ENCODE results near the gene DCAF6. TPM values are rescaled to one million over a fixed set of nuclear protein-coding genes. Genes with fewer than 3 reads are reported as not detected.

The DCAF6 gene
- total RNA-seq, 4 donors from 2014 or later = 99.6 to 137 (median 115) TPM

DNA sequence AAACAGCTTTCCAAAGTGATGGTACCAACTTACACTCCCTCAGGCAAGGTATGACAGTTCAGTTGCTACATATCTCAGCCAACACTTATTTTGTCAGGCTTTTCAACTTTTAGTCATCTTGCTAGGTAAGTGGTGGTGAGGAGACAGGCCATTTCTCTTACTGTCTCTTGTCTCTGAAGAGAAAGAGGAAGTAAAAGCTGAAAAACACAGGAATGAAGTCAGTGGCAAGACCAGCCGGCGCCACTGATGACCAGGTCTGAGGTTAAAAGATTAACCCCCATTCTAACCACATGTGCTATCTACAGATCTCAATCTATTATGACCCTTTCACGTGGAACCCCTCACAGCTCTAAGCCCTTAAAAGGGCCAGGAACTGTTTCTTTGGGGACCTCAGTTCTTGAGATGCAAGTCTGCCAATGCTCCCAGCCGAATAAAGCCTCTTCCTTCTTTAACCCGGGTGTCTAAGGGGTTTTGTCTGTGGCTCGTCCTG lies 26.7 kb upstream of the DCAF6 start:
- Histone ChIP-seq H3K27ac (no peak overlapping the region), H3K27me3 (no peaks in the 10 kb centered on the region), H3K36me3 (peaks cover 0 to 5% of the 10 kb centered on the region in 2 donors), H3K9me3 (no peaks in the 10 kb centered on the region), H3K4me1 (peaks cover 0 to 25% (median 0%) of the 10 kb centered on the region in 3 donors), H3K4me3 (no peak overlapping the region)
- WGBS, 2 donors (ENCODE audit: low coverage in 1 of 2) = 83 to 84% methylated on average over 1 to 6 of the region's 6 CpGs
- ATAC-seq = no peak
- no peak for TF ChIP-seq POLR2AphosphoS5 (IDR thresholded peaks at IDR 0.05)
- TF ChIP-seq POLR2A (IDR thresholded peaks at IDR 0.05) = no peak
- TF ChIP-seq EP300 (IDR thresholded peaks at IDR 0.05) = no peak
- TF ChIP-seq, protein P1, sequence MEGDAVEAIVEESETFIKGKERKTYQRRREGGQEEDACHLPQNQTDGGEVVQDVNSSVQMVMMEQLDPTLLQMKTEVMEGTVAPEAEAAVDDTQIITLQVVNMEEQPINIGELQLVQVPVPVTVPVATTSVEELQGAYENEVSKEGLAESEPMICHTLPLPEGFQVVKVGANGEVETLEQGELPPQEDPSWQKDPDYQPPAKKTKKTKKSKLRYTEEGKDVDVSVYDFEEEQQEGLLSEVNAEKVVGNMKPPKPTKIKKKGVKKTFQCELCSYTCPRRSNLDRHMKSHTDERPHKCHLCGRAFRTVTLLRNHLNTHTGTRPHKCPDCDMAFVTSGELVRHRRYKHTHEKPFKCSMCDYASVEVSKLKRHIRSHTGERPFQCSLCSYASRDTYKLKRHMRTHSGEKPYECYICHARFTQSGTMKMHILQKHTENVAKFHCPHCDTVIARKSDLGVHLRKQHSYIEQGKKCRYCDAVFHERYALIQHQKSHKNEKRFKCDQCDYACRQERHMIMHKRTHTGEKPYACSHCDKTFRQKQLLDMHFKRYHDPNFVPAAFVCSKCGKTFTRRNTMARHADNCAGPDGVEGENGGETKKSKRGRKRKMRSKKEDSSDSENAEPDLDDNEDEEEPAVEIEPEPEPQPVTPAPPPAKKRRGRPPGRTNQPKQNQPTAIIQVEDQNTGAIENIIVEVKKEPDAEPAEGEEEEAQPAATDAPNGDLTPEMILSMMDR (IDR thresholded peaks at IDR 0.05) = no peak

DNA sequence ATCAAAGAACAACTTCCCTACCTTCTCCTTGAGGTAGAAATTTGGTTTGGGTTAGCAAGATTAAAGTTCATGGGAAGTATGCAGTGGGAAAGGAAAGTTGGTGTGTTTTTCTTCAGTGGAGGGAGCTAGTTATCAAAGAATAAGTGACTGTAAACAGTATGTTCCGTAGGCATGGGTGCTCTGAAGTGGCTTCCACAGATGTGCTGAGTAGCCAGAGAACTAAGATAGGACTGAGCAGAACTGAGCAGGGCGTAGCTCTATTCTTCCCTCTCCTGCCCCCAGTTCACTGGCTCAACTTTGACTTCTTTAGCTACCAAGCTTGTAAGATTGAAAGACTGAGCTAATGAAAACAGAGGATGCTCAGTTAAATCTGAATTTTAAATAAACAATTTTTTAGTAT lies 26.0 kb upstream of the DCAF6 start:
- peaks cover 0 to 28% (median 0%) of the 10 kb centered on the region in 3 donors for H3K4me1 ChIP-seq
- H3K4me3 ChIP-seq = no peak overlapping the region
- no peaks in the 10 kb centered on the region for H3K9me3 ChIP-seq
- peaks cover 0 to 5% of the 10 kb centered on the region in 2 donors for H3K36me3 ChIP-seq
- WGBS, 2 donors (ENCODE audit: low coverage in 1 of 2) = 47 to 63% methylated on average over 2 of the region's 2 CpGs
- no peaks in the 10 kb centered on the region for H3K27me3 ChIP-seq
- no peak overlapping the region for H3K27ac ChIP-seq
- no peak for ATAC-seq
- TF ChIP-seq POLR2AphosphoS5 (IDR thresholded peaks at IDR 0.05) (no peak), POLR2A (IDR thresholded peaks at IDR 0.05) (no peak)
- TF ChIP-seq, protein P1 (IDR thresholded peaks at IDR 0.05) = no peak

DNA sequence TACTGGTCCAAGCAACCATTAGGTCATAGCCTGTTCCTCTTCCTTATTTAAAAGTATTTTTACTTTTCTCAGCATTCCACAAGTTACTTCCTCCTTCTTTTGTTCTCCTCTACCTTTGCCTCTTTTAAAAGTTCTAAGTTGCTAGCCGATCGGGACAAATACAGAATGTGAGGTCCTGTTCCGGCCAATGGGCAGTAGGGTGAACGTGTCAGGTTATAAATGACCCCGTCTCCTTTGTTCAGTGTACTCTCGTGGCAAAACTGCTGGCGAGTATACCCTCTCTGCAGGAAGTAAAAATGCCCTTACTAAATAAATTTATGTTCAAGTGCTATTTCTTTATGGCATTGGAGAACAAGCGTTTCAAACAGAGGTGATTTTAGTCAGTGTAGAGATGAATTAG lies 25.1 kb upstream of the DCAF6 start:
- peaks cover 0 to 12% of the 10 kb centered on the region in 2 donors for H3K36me3 ChIP-seq

DNA sequence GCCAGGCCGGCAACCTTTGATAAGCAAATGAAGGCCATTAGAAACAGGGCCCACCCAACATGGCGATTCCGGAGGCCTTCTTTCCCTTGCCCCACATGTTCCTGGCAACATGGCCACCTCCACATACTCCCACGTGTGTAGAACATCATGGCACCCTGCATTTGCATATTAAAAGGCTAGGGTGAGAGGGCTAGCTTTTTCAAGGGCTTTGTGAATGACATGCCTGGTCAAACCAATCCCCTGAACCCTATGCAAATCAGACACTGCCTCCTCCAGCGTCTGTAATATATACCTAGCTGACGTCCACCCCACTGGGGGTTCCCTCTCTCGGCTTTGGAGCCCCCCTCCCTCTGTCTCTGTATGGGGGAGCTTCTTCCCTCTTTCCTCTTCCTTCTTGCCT lies 24.2 kb upstream of the DCAF6 start:
- 72 to 81% methylated on average over 7 of the region's 7 CpGs for WGBS, 2 donors (ENCODE audit: low coverage in 1 of 2)
- Histone ChIP-seq H3K4me1 (peaks cover 0 to 28% (median 0%) of the 10 kb centered on the region in 3 donors), H3K36me3 (peaks cover 0 to 21% of the 10 kb centered on the region in 2 donors), H3K9me3 (no peaks in the 10 kb centered on the region), H3K4me3 (no peak overlapping the region), H3K27ac (no peak overlapping the region), H3K27me3 (no peaks in the 10 kb centered on the region)
- no peak for TF ChIP-seq POLR2A (IDR thresholded peaks at IDR 0.05)
- TF ChIP-seq EP300 (IDR thresholded peaks at IDR 0.05) = no peak
- TF ChIP-seq, protein P1 (IDR thresholded peaks at IDR 0.05) = no peak
- ATAC-seq = no peak

More for the DNA sequence above, 25.1 kb upstream of the DCAF6 start:
- Histone ChIP-seq H3K9me3 (no peaks in the 10 kb centered on the region), H3K4me3 (no peak overlapping the region), H3K4me1 (peaks cover 0 to 28% (median 0%) of the 10 kb centered on the region in 3 donors), H3K27me3 (no peaks in the 10 kb centered on the region), H3K27ac (peak overlapping the region in 1 of 4 donors; percentile 26)
- ATAC-seq = no peak
- TF ChIP-seq, protein P1 (IDR thresholded peaks at IDR 0.05) = no peak
- TF ChIP-seq EP300 (IDR thresholded peaks at IDR 0.05) = no peak
- no peak for TF ChIP-seq POLR2AphosphoS5 (IDR thresholded peaks at IDR 0.05)
- WGBS, 2 donors (ENCODE audit: low coverage in 1 of 2) = 66 to 70% methylated on average over 8 of the region's 8 CpGs

DNA sequence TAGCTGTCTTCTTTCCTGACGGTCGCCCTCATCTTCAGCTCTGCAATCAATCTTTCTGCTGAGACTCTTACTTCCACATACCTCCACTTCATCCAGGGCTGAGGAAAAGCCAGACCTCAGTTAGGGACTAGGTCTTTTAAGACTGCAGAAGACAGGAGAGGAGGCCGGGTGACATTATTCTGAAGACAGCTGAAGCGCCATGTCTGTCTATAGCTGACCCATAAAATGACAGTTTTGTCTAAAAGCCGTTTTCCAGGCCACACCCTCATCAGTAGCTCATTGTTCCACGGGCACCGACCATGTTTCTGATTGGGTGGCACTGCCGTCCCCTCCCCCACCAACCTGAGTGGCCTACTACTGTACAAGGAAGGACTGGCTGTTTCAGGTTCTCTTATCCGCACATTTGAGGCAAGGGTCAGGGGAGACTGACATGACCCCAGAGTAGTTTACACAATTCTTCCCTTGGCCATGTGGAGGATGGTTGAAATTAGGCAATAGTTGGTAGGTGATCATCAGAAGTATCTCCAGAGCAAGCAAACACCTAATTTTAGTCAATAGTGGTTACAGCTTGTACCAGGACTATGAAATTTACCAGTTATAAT lies 22.5 kb upstream of the DCAF6 start, which contains the start of gene ADCY10:
Gene ADCY10, minus strand, starts transcription at position 240 of the 602 bp plus-strand sequence. CDS start 8,994 bp downstream, outside the sequence.
- WGBS, 2 donors (ENCODE audit: low coverage in 1 of 2) = 95% methylated on average over 3 of the region's 9 CpGs; no CpG with 5 or more reads in 1 of the 2 donors
- H3K27me3 ChIP-seq = no peaks in the 10 kb centered on the region
- H3K9me3 ChIP-seq = no peaks in the 10 kb centered on the region
- no peak within 1 kb of the TSS for H3K27ac ChIP-seq
- H3K4me3 ChIP-seq = no peak within 1 kb of the TSS
- peaks cover 0 to 28% (median 0%) of the 10 kb centered on the region in 3 donors for H3K4me1 ChIP-seq
- TF ChIP-seq POLR2AphosphoS5 (IDR thresholded peaks at IDR 0.05) = no peak
- TF ChIP-seq POLR2A (IDR thresholded peaks at IDR 0.05) = no peak
- TF ChIP-seq, protein P1 (IDR thresholded peaks at IDR 0.05) = no peak
- no peak for TF ChIP-seq EP300 (IDR thresholded peaks at IDR 0.05)
- no peak for ATAC-seq
- peaks cover 0 to 32% of the 10 kb centered on the region in 2 donors for H3K36me3 ChIP-seq

Measured in gastroesophageal sphincter (tissue), 4 donors.